Retina (tissue), 1 donor: ENCODE measurements around the gene ZBTB22.
"Not testable (repeated sequence)": the region's sequence is repeated elsewhere in the genome, so short reads cannot be mapped to it uniquely, and the experiment has no call there.

Source experiments
- DNase-seq: peaks from one replicate; pipeline ENCODE4 v3.0.0-alpha.2; 2016

The ZBTB22 gene

GRCh38 chr6:33317669-33318425, at the start of gene ZBTB22:
TSS of gene ZBTB22 (minus strand) at chr6:33317744. CDS start at chr6:33316916, 828 bp downstream.
- peak; percentile 98 for DNase-seq

- DNase-seq: no peak
Observed at GRCh38 chr6:33367009-33367714, 49.6 kb upstream of the ZBTB22 start.

GRCh38 chr6:33365206-33365971, 47.8 kb upstream of the ZBTB22 start:
- not testable (repeated sequence) for DNase-seq

GRCh38 chr6:33364475-33365205, 47.1 kb upstream of the ZBTB22 start:
- DNase-seq: not testable (repeated sequence)

GRCh38 chr6:33363486-33363885, 45.9 kb upstream of the ZBTB22 start:
- DNase-seq: not testable (repeated sequence)

- no peak for DNase-seq
Observed at GRCh38 chr6:33359331-33359730, 41.8 kb upstream of the ZBTB22 start.

- not testable (repeated sequence) for DNase-seq
Observed at GRCh38 chr6:33357160-33357871, 39.8 kb upstream of the ZBTB22 start.

- no peak for DNase-seq
Observed at GRCh38 chr6:33356295-33356694, 38.8 kb upstream of the ZBTB22 start.

GRCh38 chr6:33355860-33356259, 38.3 kb upstream of the ZBTB22 start:
- DNase-seq: not testable (repeated sequence)

- no peak for DNase-seq
Observed at GRCh38 chr6:33347816-33348215, 30.3 kb upstream of the ZBTB22 start.

- DNase-seq: not testable (repeated sequence)
Observed at GRCh38 chr6:33346972-33347371, 29.4 kb upstream of the ZBTB22 start.

GRCh38 chr6:33344701-33345697, 27.5 kb upstream of the ZBTB22 start:
- DNase-seq: peak; percentile 82

- DNase-seq: no peak
Observed at GRCh38 chr6:33343953-33344611, 26.5 kb upstream of the ZBTB22 start.

GRCh38 chr6:33343606-33343952, 26.0 kb upstream of the ZBTB22 start:
- DNase-seq: not testable (repeated sequence)

- DNase-seq: no peak
Observed at GRCh38 chr6:33339193-33339592, 21.6 kb upstream of the ZBTB22 start.

GRCh38 chr6:33336495-33336894, 19.0 kb upstream of the ZBTB22 start:
- DNase-seq: no peak

GRCh38 chr6:33335916-33336315, 18.4 kb upstream of the ZBTB22 start:
- DNase-seq: no peak

GRCh38 chr6:33333666-33334065, 16.1 kb upstream of the ZBTB22 start:
- DNase-seq: no peak

GRCh38 chr6:33330736-33331135, 13.2 kb upstream of the ZBTB22 start:
- DNase-seq: no peak

GRCh38 chr6:33329058-33329457, 11.5 kb upstream of the ZBTB22 start:
- no peak for DNase-seq
